ENCODE data around the gene FGG. TPM values are rescaled to one million over a fixed set of nuclear protein-coding genes. Genes with fewer than 3 reads are reported as not detected.

FGG gene
- total RNA-seq, 1 experiment from 2014 or later, result not detected

DNA sequence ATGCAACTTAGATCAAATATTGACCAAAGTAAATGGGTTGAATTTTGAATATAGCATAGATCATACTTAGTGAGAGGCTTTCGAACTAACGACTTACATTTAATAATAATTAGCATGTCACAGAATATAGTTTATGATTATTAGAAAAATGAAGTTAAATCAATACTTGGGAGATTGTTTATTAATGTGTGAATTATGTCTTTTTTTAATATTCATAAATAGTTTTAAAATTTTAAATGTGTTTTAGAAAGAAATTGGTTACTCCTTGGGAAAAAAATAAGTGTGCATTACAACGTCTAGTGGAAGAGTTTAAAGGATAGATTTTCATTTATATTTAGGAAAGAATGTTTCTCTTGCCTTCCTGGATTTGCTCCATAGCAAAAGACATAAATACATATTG is 29.2 kb downstream of the FGG start:
- intact Hi-C loops (cut with micrococcal nuclease; ENCODE audit: unreplicated experiment), result no loop called here
- Histone ChIP-seq H3F3A (ENCODE audit: insufficient read depth, low read depth) (no peaks in the 10 kb centered on the region), H3K4me2 (no peak overlapping the region), H3K4me1 (replicated peaks; ENCODE audit: insufficient read depth) (no peaks in the 10 kb centered on the region), H3K9me3 (ENCODE audit: insufficient read depth, low read depth) (no peaks in the 10 kb centered on the region), H3K27me3 (ENCODE audit: insufficient read depth, low read depth) (no peaks in the 10 kb centered on the region), H3K9me2 (ENCODE audit: insufficient read depth) (no peaks in the 10 kb centered on the region), H2AFZ (no peak overlapping the region), H3K27ac (no peak overlapping the region), H3K79me2 (ENCODE audit: low read depth) (no peaks in the 10 kb centered on the region), H3K36me3 (ENCODE audit: low read depth) (no peaks in the 10 kb centered on the region), H4K20me1 (ENCODE audit: insufficient read depth) (no peaks in the 10 kb centered on the region), H3K4me3 (no peak overlapping the region)
- POLR2A ChIA-PET (ENCODE audit: unreplicated experiment), result no interaction called here
- no peak for DNase-seq
- no TSS peak for BruUV-seq (replicated peaks)
- CTCF ChIA-PET, result no interaction called here
- no peak for TF ChIP-seq EZH2 (IDR thresholded peaks at IDR 0.05; ENCODE audit: low read depth)
- TF ChIP-seq CTCF (conservative IDR thresholded peaks at IDR 0.05), result no peak

- no peaks in the 10 kb centered on the region for H3K9me3 ChIP-seq (ENCODE audit: insufficient read depth, low read depth)
- TF ChIP-seq EZH2 (IDR thresholded peaks at IDR 0.05; ENCODE audit: low read depth) (no peak), CTCF (conservative IDR thresholded peaks at IDR 0.05) (no peak)
- no peak overlapping the region for H3K4me2 ChIP-seq
- ChIA-PET POLR2A (ENCODE audit: unreplicated experiment) (no interaction called here), CTCF (no interaction called here)
- H4K20me1 ChIP-seq (ENCODE audit: insufficient read depth), result no peaks in the 10 kb centered on the region
- no peaks in the 10 kb centered on the region for H3K9me2 ChIP-seq (ENCODE audit: insufficient read depth)
- no peaks in the 10 kb centered on the region for H3F3A ChIP-seq (ENCODE audit: insufficient read depth, low read depth)
- no TSS peak for BruUV-seq (replicated peaks)
- H3K27me3 ChIP-seq (ENCODE audit: insufficient read depth, low read depth), result no peaks in the 10 kb centered on the region
- intact Hi-C loops (cut with micrococcal nuclease; ENCODE audit: unreplicated experiment), result no loop called here
- no peak for DNase-seq
- no peak overlapping the region for H3K27ac ChIP-seq
- H2AFZ ChIP-seq, result no peak overlapping the region
- H3K4me3 ChIP-seq, result no peak overlapping the region
- H3K36me3 ChIP-seq (ENCODE audit: low read depth), result no peaks in the 10 kb centered on the region
- H3K79me2 ChIP-seq (ENCODE audit: low read depth), result no peaks in the 10 kb centered on the region
- no peaks in the 10 kb centered on the region for H3K4me1 ChIP-seq (replicated peaks; ENCODE audit: insufficient read depth)
These were observed 29.7 kb downstream of the FGG start for GRCh38 chr4:154582723-154583122.

DNA sequence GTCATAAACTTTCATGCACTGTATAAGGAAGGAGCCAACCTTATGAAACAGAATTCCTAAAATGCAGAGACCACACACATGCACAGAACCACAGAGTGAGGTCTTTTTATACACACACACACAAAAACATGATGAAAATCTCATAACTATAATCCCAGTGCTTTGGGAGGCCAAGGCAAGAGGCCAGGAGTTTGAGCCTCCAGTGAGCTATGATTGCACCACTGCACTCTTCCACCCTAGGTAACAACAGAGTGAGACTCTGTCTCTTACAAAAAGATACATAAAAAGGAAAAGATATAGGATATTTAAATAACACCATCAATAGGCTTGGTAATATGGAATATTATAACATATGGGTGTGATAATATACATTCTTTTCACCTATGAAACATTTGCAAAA is 32.5 kb downstream of the FGG start:
- POLR2A ChIA-PET (ENCODE audit: unreplicated experiment), result no interaction called here
- no peaks in the 10 kb centered on the region for H3F3A ChIP-seq (ENCODE audit: insufficient read depth, low read depth)
- H3K27me3 ChIP-seq (ENCODE audit: insufficient read depth, low read depth), result no peaks in the 10 kb centered on the region
- H3K4me1 ChIP-seq (replicated peaks; ENCODE audit: insufficient read depth), result no peaks in the 10 kb centered on the region
- intact Hi-C loops (cut with micrococcal nuclease; ENCODE audit: unreplicated experiment), result no loop called here
- no peak for DNase-seq
- no peaks in the 10 kb centered on the region for H3K9me3 ChIP-seq (ENCODE audit: insufficient read depth, low read depth)
- BruUV-seq (replicated peaks), result no TSS peak
- H2AFZ ChIP-seq, result no peak overlapping the region
- CTCF ChIA-PET, result no interaction called here
- no peaks in the 10 kb centered on the region for H3K79me2 ChIP-seq (ENCODE audit: low read depth)
- no peak overlapping the region for H3K4me2 ChIP-seq
- H3K4me3 ChIP-seq, result no peak overlapping the region
- H3K27ac ChIP-seq, result no peak overlapping the region
- no peaks in the 10 kb centered on the region for H3K36me3 ChIP-seq (ENCODE audit: low read depth)
- H4K20me1 ChIP-seq (ENCODE audit: insufficient read depth), result no peaks in the 10 kb centered on the region
- H3K9me2 ChIP-seq (ENCODE audit: insufficient read depth), result no peaks in the 10 kb centered on the region
- no peak for TF ChIP-seq CTCF (conservative IDR thresholded peaks at IDR 0.05)
- no peak for TF ChIP-seq EZH2 (IDR thresholded peaks at IDR 0.05; ENCODE audit: low read depth)

Measured in PC-9 (cell line).